Left colon (tissue), 2 donors: ENCODE results near the gene BRAT1. TPM values are rescaled to one million over a fixed set of nuclear protein-coding genes. Genes with fewer than 3 reads are reported as not detected.

Source experiments
- ATAC-seq: fragments of 200-7000 bp; cut with Tn5 transposase; one replicate; pipeline ENCODE4 v1.9.1; 2020; ENCODE audit warnings: mild to moderate bottlenecking, moderate library complexity
- DNase-seq, 2 donors: peaks; one replicate each; pipeline ENCODE4 v3.0.0-alpha.2; 2020
- intact Hi-C, 2 donors: fragments of 100-400 bp; cut with DNase I in 1 of 2; cut with micrococcal nuclease in 1 of 2; formaldehyde crosslinking; loops; one replicate each; pipeline versions ENCODE4 v1.11.2 to v1.14.0; 2022; cut with DNase I, micrococcal nuclease
- total RNA-seq, 2 donors: library from RNA; stranded (reverse); fragmentation: NEBNext Ultra II Directional; extraction: Animal tissue kit (Norgen Biotek cat#: 25700); gene quantifications; one replicate each; pipeline ENCODE4 v1.2.1, GENCODE V29; 2021
- donor health status: DM: no; HTN: no; CAD: no.
- donor health status: DM: yes; HTN: yes; CAD: no.

BRAT1 gene
- total RNA-seq, 2 donors from 2014 or later: 21.8 to 21.9 TPM

- ATAC-seq (peak; percentile 1), DNase-seq (peak; percentile 72 to 74)
- intact Hi-C loops: no loop called here
Measured at GRCh38 chr7:2529161-2530070, 25.9 kb downstream of the BRAT1 start.

GRCh38 chr7:2528481-2529095, 26.7 kb downstream of the BRAT1 start:
- DNase-seq (peak in 1 of 2 donors; percentile 8), ATAC-seq (no peak)
- intact Hi-C loops: no loop called here

- intact Hi-C loops: no loop called here
- DNase-seq: peak; percentile 78
- no peak for ATAC-seq
Measured at GRCh38 chr7:2527505-2528467, 27.5 kb downstream of the BRAT1 start.

GRCh38 chr7:2526659-2527504, 28.4 kb downstream of the BRAT1 start:
- DNase-seq (peak; percentile 53 to 62), ATAC-seq (no peak)
- intact Hi-C loops: no loop called here

DNA sequence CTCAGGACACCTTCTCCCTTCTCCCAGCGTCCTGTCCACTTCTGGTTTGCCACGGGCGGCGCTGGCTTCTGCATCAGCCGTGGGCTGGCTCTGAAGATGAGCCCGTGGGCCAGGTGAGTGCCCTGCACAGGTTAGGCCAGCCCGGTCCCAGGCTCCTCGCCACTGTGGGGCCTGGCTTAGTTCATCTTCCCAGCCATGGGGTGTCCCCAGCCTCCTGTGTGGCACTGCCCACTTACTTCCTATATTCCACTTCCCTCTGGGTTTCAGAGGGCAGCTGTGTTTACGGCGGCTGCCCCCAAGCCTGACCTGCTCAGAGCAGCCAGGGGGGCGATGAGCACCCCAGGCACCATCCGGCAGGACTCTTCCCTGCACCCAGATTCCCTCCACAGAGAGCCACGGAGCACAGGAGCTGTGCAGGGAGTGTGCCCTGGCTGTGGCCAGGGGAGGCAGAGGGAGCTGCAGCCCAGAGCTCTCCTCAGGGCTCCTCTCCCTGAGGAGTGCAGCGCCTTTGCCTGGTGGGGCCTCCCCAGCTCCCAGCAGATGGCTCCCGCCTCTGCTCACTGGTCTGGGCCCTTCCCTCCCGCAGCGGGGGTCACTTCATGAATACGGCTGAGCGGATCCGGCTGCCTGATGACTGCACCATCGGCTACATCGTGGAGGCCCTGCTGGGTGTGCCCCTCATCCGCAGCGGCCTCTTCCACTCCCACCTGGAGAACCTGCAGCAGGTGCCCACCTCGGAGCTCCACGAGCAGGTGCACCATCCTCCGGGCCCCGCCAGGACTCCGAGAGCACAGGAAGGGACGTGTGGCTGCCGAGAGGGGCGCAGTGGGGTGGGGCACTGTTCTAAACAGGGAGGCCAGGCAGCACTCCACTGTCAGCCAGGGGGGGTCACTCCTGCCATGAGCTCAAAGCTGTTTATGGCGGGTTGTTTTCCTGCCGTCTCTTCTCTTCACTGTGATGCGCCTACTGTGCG, 29.4 kb downstream of the BRAT1 start:
- intact Hi-C loops: no loop called here
- DNase-seq: peak in 1 of 2 donors; percentile 39
- no peak for ATAC-seq

- DNase-seq (peak in 1 of 2 donors; percentile 51), ATAC-seq (no peak)
- intact Hi-C loops: no loop called here
Measured at GRCh38 chr7:2524808-2525657, 30.3 kb downstream of the BRAT1 start.

DNA sequence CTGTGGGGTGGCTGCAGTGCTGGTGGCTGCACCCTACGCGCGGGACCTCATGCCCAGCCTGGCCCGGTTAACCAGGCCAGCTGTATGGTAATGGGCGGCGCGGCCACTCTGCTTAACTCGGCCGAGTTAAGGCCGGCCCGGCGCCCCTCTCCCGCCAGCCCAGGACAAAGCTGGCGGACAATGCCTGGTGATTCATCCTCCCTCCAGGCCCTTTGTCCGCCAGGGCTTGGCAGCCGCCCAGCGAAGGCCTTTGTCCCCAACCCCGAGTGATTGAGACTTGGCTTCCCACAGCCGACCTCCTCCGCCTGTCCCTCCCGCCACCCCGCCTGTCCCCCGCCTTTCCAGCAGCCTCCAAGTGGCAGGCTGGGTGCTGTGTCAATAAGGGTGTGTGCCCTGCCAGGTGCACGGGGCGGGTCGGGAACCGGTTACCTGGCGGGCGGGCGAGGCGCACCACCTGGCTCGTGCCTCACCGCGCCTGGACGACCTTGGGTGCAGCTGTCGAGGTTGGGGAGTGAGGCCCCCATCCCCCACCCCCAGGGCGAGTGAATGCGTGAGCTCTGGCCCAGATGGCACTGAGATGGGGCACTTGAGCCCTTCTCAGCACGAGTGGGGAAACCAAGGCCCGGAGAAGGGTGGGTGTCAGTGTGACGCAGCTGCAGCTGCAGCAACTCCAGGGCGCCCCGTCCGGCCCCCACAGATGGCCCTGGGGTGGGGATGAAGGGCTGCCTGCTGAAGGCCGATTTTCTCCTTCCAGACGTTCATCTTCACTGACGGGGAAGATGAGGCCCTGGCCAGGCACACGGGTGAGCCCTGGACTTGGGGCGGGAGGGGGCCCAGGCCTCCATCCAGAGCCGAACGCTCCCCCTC, 31.1 kb downstream of the BRAT1 start:
- peak; percentile 94 to 98 for DNase-seq
- peak; percentile 61 for ATAC-seq
- intact Hi-C loops: no loop called here

DNA sequence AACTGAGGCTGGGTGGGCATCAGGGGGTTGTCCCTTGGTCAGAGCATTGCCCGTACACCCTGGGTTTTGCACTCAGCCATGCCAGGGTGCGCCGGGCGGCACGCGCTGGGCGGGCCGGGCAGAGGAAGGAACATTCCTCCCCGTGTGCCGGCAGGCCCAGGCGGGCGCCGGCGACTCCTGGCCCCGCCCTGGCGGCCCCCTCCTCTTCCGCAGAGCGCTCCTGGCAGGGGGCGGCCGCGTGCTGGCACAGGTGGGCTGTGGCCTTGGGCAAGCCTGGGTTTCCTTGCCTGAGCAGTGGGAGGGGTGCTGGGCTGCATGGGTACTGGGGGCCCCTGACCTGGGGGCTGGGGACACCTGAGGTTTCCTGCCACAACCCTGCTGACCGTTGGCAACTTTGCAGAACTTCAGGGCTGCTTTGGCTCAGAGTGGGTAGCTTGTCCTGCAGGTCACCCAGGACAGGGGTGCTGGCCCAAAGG, 31.8 kb downstream of the BRAT1 start:
- intact Hi-C loops: no loop called here
- peak; percentile 46 for ATAC-seq
- peak; percentile 68 to 70 for DNase-seq

DNA sequence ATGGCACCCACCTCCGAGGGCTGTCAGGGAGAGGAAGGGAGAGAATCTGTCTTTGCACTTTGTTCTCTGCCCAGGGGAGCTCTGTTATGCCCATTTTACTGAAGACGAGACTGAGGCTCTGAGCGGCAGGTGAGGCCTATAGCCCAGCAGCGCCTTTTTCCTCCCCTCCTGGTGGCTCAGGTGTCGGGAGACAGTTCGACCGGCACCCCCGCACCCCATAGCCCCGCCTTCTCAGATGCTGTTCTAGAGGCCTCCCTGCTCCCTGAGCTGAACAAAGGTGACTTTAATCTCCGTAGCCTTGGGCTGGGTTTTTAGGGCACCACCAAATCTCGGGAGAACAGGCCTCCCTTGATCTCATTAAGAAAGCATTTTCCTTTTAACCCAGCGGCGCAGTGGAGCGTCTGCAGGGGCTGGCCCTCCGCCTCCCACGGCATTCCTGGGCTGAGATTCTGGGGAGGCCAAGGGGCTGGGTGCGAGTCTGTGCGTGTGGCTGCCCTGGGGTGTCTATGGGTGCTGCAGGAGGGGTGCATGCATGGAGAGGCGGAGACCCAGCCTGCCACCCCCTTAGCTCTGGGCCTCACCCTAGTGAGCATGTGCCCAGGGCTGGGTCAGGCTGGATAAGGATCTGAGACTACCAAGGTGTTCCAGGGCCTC, 32.4 kb downstream of the BRAT1 start:
- intact Hi-C loops: no loop called here
- DNase-seq: peak; percentile 74 to 79
- peak; percentile 23 for ATAC-seq

DNA sequence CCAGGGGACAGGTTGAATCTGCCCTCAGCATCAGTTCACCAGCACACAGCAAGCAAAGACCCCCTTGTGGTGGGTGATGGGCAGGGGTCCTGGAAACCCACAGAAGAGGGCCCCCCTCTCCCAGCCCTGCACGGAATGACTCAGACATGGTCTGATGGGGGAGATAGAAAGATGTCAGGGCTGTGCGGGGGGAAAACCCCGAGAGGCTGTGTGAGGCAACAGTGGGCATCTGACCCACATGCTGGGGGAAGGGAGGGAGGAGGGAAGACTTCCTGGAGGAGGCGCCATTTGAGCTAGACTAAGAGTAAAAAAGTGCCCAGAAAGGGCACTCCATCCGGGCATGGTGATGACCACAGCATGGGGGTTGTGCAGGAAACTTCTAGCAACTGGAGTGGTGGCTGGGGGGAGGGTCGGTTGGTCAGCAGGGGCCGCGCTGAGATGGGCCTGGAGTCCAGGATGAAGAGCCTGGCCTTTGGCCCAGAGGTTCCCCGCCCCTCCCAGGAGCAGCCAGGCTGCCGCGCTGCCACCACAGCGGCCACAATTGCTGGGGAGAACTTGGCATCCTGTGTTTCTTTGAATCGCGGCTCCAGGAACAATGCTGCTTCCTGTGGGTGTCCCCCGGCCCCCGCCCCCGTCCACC, 33.3 kb downstream of the BRAT1 start:
- DNase-seq (peak; percentile 74), ATAC-seq (peak; percentile 13)
- intact Hi-C loops: no loop called here

- DNase-seq: peak in 1 of 2 donors; percentile 47
- ATAC-seq: no peak
- intact Hi-C loops: no loop called here
Measured at GRCh38 chr7:2521341-2521745, 34.0 kb downstream of the BRAT1 start.

DNA sequence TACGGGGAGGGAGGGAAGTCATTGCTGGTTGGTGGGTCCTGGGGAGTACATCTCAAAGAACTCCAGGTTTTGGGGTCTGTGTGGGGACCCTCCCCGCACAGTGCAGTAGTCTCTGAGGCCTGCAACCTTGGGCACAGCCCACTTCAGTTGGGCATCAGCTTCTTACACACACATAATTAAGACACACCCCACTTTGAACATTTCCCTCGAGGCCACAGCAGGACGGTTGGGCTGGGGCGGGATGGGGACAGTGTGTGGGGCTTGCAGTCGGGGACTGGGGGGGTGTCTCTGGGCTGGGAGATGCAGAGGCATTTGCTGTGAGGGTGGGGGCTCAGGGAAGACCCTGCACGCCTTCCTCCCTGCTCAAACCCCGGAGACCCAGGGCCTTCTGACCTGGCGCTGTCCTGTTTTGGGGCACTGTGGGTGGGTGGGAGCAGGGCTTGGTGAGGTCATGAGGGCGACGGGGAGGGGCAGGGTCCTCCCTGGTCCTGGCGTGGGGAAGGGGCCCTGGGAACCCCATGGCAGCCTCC, 34.5 kb downstream of the BRAT1 start:
- intact Hi-C loops: no loop called here
- DNase-seq: peak; percentile 60
- peak; percentile 12 for ATAC-seq

DNA sequence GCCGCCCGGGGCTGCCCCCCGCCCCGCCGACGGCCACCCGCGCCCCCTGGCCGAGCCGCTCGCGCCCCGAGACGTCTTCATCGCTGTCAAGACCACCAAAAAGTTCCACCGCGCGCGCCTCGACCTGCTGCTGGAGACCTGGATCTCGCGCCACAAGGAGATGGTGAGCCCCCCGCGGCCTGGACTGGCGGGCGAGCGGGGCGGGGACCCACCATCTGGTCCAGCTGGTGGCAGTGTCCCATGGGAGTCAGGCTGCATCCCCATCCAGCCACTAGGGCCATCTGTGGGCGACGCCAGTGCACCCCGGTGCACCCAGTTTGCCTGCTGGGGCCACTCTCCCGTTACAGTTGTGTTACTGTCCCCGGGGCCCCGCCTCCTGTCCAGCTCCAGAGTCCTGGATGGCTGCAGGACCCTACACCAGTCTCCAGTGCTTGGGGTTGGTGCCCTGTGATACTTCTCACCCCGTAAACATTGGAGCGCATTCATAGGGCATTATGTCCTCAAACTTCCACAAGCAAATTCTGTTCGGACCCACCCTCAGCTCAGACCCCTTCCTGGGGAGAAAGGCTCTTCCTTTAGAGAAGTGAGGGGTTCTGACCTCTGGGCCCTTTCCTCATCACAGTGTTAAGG, 35.1 kb downstream of the BRAT1 start:
- DNase-seq: peak; percentile 68
- ATAC-seq: no peak
- intact Hi-C loops: no loop called here
